Type B pancreatic cell (in vitro differentiated cells): ENCODE measurements around the gene TSNAXIP1. TPM values are rescaled to one million over a fixed set of nuclear protein-coding genes. Genes with fewer than 3 reads are reported as not detected.

ENCODE experiments used
- DNase-seq: peaks from one replicate; pipeline ENCODE4 v3.0.0; 2021; ENCODE audit warnings: mixed read lengths; ENCODE audit not compliant: unreplicated experiment; ENCODE audit errors: extremely low spot score
- H3K27ac Mint-ChIP-seq: 2 replicates; pipeline ENCODE4 v1.8.0; 2021; ENCODE audit warnings: mild to moderate bottlenecking, mixed read lengths
- H3K27me3 Mint-ChIP-seq: 2 replicates; pipeline ENCODE4 v1.8.0; 2021; ENCODE audit warnings: mixed read lengths
- H3K36me3 Mint-ChIP-seq: 2 replicates; pipeline ENCODE4 v1.8.0; 2021; ENCODE audit warnings: mixed read lengths
- H3K4me1 Mint-ChIP-seq: one replicate; pipeline ENCODE4 v1.8.0; 2021; ENCODE audit warnings: mixed read lengths; ENCODE audit not compliant: unreplicated experiment
- H3K4me3 Mint-ChIP-seq: 2 replicates; pipeline ENCODE4 v1.8.0; 2021; ENCODE audit warnings: mild to moderate bottlenecking, mixed read lengths
- H3K9me3 Mint-ChIP-seq: 2 replicates; pipeline ENCODE4 v1.8.0; 2021; ENCODE audit warnings: mixed read lengths
- CTCF ChIP-seq: fragments of 200-600 bp; sonication (generic); conservative IDR thresholded peaks from 2 replicates; pipeline ENCODE4 v1.5.0; 2021; ENCODE audit warnings: antibody characterized with exemption, mild to moderate bottlenecking
- total RNA-seq: library from RNA; stranded (reverse); gene quantifications from 2 replicates; pipeline ENCODE4 v1.2.1, GENCODE V29; 2021; ENCODE audit warnings: low replicate concordance

The TSNAXIP1 gene
- total RNA-seq, 1 donor from 2014 or later, result 7.2 TPM

- Mint-ChIP-seq H3K4me3 (no peak overlapping the region), H3K4me1 (peaks cover 10% of the 10 kb centered on the region), H3K36me3 (peaks cover 11% of the 10 kb centered on the region), H3K9me3 (no peaks in the 10 kb centered on the region), H3K27me3 (no peaks in the 10 kb centered on the region), H3K27ac (no peak overlapping the region)
- no peak for DNase-seq
- no peak for TF ChIP-seq CTCF
Observed at GRCh38 chr16:67864594-67864993, 57.9 kb downstream of the TSNAXIP1 start.

- no peaks in the 10 kb centered on the region for H3K27me3 Mint-ChIP-seq
Observed at GRCh38 chr16:67865318-67865717, 58.6 kb downstream of the TSNAXIP1 start.

GRCh38 chr16:67868290-67868689 lies 61.6 kb downstream of the TSNAXIP1 start:
- Mint-ChIP-seq H3K27me3 (no peaks in the 10 kb centered on the region), H3K4me1 (peaks cover 6% of the 10 kb centered on the region), H3K27ac (no peak overlapping the region), H3K36me3 (peaks cover 13% of the 10 kb centered on the region), H3K9me3 (no peaks in the 10 kb centered on the region), H3K4me3 (no peak overlapping the region)
- no peak for TF ChIP-seq CTCF
- DNase-seq, result no peak

More at GRCh38 chr16:67865318-67865717, 58.6 kb downstream of the TSNAXIP1 start:
- peaks cover 13% of the 10 kb centered on the region for H3K36me3 Mint-ChIP-seq
- no peak for DNase-seq
- peak; percentile 48 for TF ChIP-seq CTCF
- no peaks in the 10 kb centered on the region for H3K9me3 Mint-ChIP-seq
- H3K27ac Mint-ChIP-seq, result no peak overlapping the region
- H3K4me3 Mint-ChIP-seq, result no peak overlapping the region
- H3K4me1 Mint-ChIP-seq, result peaks cover 10% of the 10 kb centered on the region

GRCh38 chr16:67869653-67870052 lies 63.0 kb downstream of the TSNAXIP1 start:
- no peak overlapping the region for H3K27ac Mint-ChIP-seq
- H3K27me3 Mint-ChIP-seq, result no peaks in the 10 kb centered on the region
- peaks cover 17% of the 10 kb centered on the region for H3K36me3 Mint-ChIP-seq
- H3K4me1 Mint-ChIP-seq, result peaks cover 15% of the 10 kb centered on the region
- H3K9me3 Mint-ChIP-seq, result no peaks in the 10 kb centered on the region
- no peak overlapping the region for H3K4me3 Mint-ChIP-seq
- no peak for DNase-seq
- no peak for TF ChIP-seq CTCF

- H3K4me1 Mint-ChIP-seq, result peaks cover 20% of the 10 kb centered on the region
- TF ChIP-seq CTCF, result no peak
- H3K27ac Mint-ChIP-seq, result peak overlapping the region; percentile 76
- peaks cover 14% of the 10 kb centered on the region for H3K36me3 Mint-ChIP-seq
- DNase-seq, result no peak
- H3K9me3 Mint-ChIP-seq, result no peaks in the 10 kb centered on the region
- H3K4me3 Mint-ChIP-seq, result peak overlapping the region; percentile 87
- no peaks in the 10 kb centered on the region for H3K27me3 Mint-ChIP-seq
Observed at GRCh38 chr16:67871256-67871655, 64.6 kb downstream of the TSNAXIP1 start.

GRCh38 chr16:67872131-67872630 lies 65.5 kb downstream of the TSNAXIP1 start:
- no peak for TF ChIP-seq CTCF
- DNase-seq, result no peak
- peaks cover 14% of the 10 kb centered on the region for H3K36me3 Mint-ChIP-seq

More at GRCh38 chr16:67872131-67872630, 65.5 kb downstream of the TSNAXIP1 start:
- H3K27me3 Mint-ChIP-seq, result no peaks in the 10 kb centered on the region
- no peaks in the 10 kb centered on the region for H3K9me3 Mint-ChIP-seq
- H3K4me1 Mint-ChIP-seq, result peaks cover 20% of the 10 kb centered on the region
- peak overlapping the region; percentile 87 for H3K4me3 Mint-ChIP-seq
- H3K27ac Mint-ChIP-seq, result peak overlapping the region; percentile 76
